ENCODE data around the gene TMEM108. TPM values are rescaled to one million over a fixed set of nuclear protein-coding genes. Genes with fewer than 3 reads are reported as not detected.

The TMEM108 gene
- polyA plus RNA-seq, 1 donor from 2014 or later = 2.1 TPM

GRCh38 chr3:133127381-133127780 lies 89.2 kb downstream of the TMEM108 start:
- TF ChIP-seq MXI1 (conservative IDR thresholded peaks at IDR 0.05; ENCODE audit: poor library complexity, severe bottlenecking) (no peak), EZH2 (IDR thresholded peaks at IDR 0.05; ENCODE audit: borderline replicate concordance, insufficient read depth, low read length, poor library complexity, severe bottlenecking) (no peak), EP300 (conservative IDR thresholded peaks at IDR 0.05; ENCODE audit: poor library complexity, severe bottlenecking) (no peak), TAF1 (IDR thresholded peaks at IDR 0.05; ENCODE audit: low read depth) (no peak), REST (IDR thresholded peaks at IDR 0.05; ENCODE audit: borderline replicate concordance) (no peak), CTCF (IDR thresholded peaks at IDR 0.05; ENCODE audit: poor library complexity, severe bottlenecking) (no peak)
- no peaks in the 10 kb centered on the region for H3K9me3 ChIP-seq (ENCODE audit: low read length)
- no peaks in the 10 kb centered on the region for H3K36me3 ChIP-seq (ENCODE audit: insufficient read depth, low read length)
- no peaks in the 10 kb centered on the region for H3F3A ChIP-seq (ENCODE audit: insufficient read depth, low read length, poor library complexity, severe bottlenecking)
- no peak overlapping the region for H3K27ac ChIP-seq (ENCODE audit: low read length)
- peaks cover 10% of the 10 kb centered on the region for H3K27me3 ChIP-seq (ENCODE audit: insufficient read depth, low read depth, low read length)
- H3K9ac ChIP-seq (ENCODE audit: low read length) = no peak overlapping the region
- no peaks in the 10 kb centered on the region for H4K20me1 ChIP-seq (ENCODE audit: insufficient read depth)
- H3K9me2 ChIP-seq (ENCODE audit: insufficient read depth, low read length) = no peaks in the 10 kb centered on the region
- no peak overlapping the region for H3K4me3 ChIP-seq (ENCODE audit: low read length)
- no peak overlapping the region for H3K4me2 ChIP-seq (ENCODE audit: low read length)
- no peak overlapping the region for H2AFZ ChIP-seq (ENCODE audit: low read depth, low read length)
- H3K79me2 ChIP-seq (replicated peaks; ENCODE audit: insufficient read depth, low read length) = no peaks in the 10 kb centered on the region

GRCh38 chr3:133130168-133130567 lies 92.0 kb downstream of the TMEM108 start:
- Histone ChIP-seq H3K79me2 (replicated peaks; ENCODE audit: insufficient read depth, low read length) (no peaks in the 10 kb centered on the region), H3K9me2 (ENCODE audit: insufficient read depth, low read length) (no peaks in the 10 kb centered on the region), H3K27me3 (ENCODE audit: insufficient read depth, low read depth, low read length) (peaks cover 4% of the 10 kb centered on the region), H3F3A (ENCODE audit: insufficient read depth, low read length, poor library complexity, severe bottlenecking) (no peaks in the 10 kb centered on the region), H2AFZ (ENCODE audit: low read depth, low read length) (no peak overlapping the region), H4K20me1 (ENCODE audit: insufficient read depth) (no peaks in the 10 kb centered on the region), H3K9me3 (ENCODE audit: low read length) (no peaks in the 10 kb centered on the region), H3K9ac (ENCODE audit: low read length) (no peak overlapping the region), H3K4me2 (ENCODE audit: low read length) (no peak overlapping the region), H3K36me3 (ENCODE audit: insufficient read depth, low read length) (no peaks in the 10 kb centered on the region), H3K4me3 (ENCODE audit: low read length) (no peak overlapping the region), H3K27ac (ENCODE audit: low read length) (no peak overlapping the region)
- TF ChIP-seq CTCF (IDR thresholded peaks at IDR 0.05; ENCODE audit: poor library complexity, severe bottlenecking) (no peak), SMC3 (conservative IDR thresholded peaks at IDR 0.05; ENCODE audit: poor library complexity) (no peak), REST (IDR thresholded peaks at IDR 0.05; ENCODE audit: borderline replicate concordance) (no peak), EP300 (conservative IDR thresholded peaks at IDR 0.05; ENCODE audit: poor library complexity, severe bottlenecking) (no peak), POLR2AphosphoS5 (IDR thresholded peaks at IDR 0.05) (no peak), EZH2 (IDR thresholded peaks at IDR 0.05; ENCODE audit: borderline replicate concordance, insufficient read depth, low read length, poor library complexity, severe bottlenecking) (no peak), TAF1 (IDR thresholded peaks at IDR 0.05; ENCODE audit: low read depth) (no peak), RAD21 (conservative IDR thresholded peaks at IDR 0.05) (no peak)

All from neural cell (in vitro differentiated cells).